Glutamatergic neuron (in vitro differentiated cells): Measurements from ENCODE around the gene GLB1L. TPM values are rescaled to one million over a fixed set of nuclear protein-coding genes. Genes with fewer than 3 reads are reported as not detected.

Experiments used
- DNase-seq: peaks from one replicate; pipeline ENCODE4 v3.0.0; 2022
- H3K27ac Mint-ChIP-seq: one replicate; pipeline ENCODE4 v1.8.0; 2020; ENCODE audit warnings: mild to moderate bottlenecking, mixed read lengths, inconsistent platforms; ENCODE audit not compliant: unreplicated experiment
- H3K27me3 Mint-ChIP-seq: one replicate; pipeline ENCODE4 v1.8.0; 2020; ENCODE audit warnings: mild to moderate bottlenecking, moderate library complexity, mixed read lengths, inconsistent platforms; ENCODE audit not compliant: unreplicated experiment
- H3K36me3 Mint-ChIP-seq: one replicate; pipeline ENCODE4 v1.8.0; 2020; ENCODE audit warnings: mild to moderate bottlenecking, mixed read lengths, inconsistent platforms; ENCODE audit not compliant: unreplicated experiment
- H3K4me1 Mint-ChIP-seq: one replicate; pipeline ENCODE4 v1.8.0; 2020; ENCODE audit warnings: mild to moderate bottlenecking, low read depth, mixed read lengths, inconsistent platforms; ENCODE audit not compliant: unreplicated experiment
- H3K4me3 Mint-ChIP-seq: one replicate; pipeline ENCODE4 v1.8.0; 2020; ENCODE audit warnings: mild to moderate bottlenecking, mixed read lengths, inconsistent platforms; ENCODE audit not compliant: unreplicated experiment
- H3K9me3 Mint-ChIP-seq: one replicate; pipeline ENCODE4 v1.8.0; 2020; ENCODE audit warnings: mild to moderate bottlenecking, moderate library complexity, mixed read lengths, inconsistent platforms; ENCODE audit not compliant: unreplicated experiment
- total RNA-seq: library from RNA; stranded (reverse); fragmentation: NEBNext Ultra II Directional; extraction: Animal tissue kit (Norgen Biotek cat#: 25700); gene quantifications from one replicate; pipeline ENCODE4 v1.2.1, GENCODE V29; 2021; ENCODE audit not compliant: unreplicated experiment
- TF ChIP-seq, protein P1 (sequence below): fragments of 200-600 bp; sonication (generic); IDR thresholded peaks from one replicate; pipeline ENCODE4 v1.5.0; 2021; ENCODE audit not compliant: partially characterized antibody, unreplicated experiment

The GLB1L gene
- total RNA-seq, 1 donor from 2014 or later = 6.2 TPM

DNA sequence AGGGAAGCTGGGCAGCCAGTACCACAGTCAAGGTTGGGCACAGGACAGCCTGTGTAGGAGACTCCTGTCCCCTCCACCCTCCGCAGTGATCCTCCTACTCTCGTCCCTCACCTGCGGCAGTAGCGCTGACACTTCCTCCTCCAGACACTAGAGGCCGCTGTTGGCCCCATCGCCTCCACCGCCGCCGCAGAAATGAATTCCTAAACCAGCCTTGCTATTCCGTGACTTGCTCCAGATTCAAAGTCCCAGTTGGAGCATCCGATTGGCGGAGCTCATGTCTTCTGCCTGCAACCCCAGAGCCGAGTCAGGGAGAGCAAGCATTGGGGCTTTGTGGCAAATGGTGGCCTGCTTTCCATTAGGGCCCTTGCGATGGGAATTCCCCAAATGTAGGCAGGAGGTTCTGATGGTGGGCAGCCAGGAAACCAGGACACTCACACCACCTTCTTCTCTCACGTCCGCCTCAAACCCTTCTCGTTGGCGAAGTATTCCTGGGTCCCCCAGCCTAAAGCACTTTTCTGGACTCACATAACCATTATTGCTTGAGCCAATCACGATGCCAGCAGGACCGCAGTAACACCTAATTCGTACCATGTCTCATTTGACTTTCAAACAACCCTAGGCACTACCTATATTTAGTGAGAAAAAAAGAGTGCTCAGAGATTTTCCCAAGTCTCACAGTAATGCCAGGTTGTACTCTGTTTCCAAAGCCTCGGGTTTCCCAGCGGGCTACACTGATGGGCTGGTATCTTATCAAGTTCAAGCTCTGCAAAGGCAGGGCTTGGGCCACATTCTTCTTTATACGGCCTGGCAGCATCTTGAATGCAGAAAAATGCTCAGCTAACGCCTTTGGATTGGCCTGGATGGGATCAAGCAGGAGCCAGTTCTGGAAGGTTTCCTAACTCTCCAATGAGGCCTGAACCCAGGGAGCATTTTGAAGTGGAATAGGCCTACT is 32.7 kb upstream of the GLB1L start:
- Mint-ChIP-seq H3K36me3 (no peaks in the 10 kb centered on the region), H3K4me3 (peak overlapping the region; percentile 84), H3K9me3 (peaks cover 18% of the 10 kb centered on the region), H3K27me3 (peaks cover 9% of the 10 kb centered on the region), H3K4me1 (peaks cover 38% of the 10 kb centered on the region), H3K27ac (peak overlapping the region; percentile 94)
- TF ChIP-seq, protein P1, sequence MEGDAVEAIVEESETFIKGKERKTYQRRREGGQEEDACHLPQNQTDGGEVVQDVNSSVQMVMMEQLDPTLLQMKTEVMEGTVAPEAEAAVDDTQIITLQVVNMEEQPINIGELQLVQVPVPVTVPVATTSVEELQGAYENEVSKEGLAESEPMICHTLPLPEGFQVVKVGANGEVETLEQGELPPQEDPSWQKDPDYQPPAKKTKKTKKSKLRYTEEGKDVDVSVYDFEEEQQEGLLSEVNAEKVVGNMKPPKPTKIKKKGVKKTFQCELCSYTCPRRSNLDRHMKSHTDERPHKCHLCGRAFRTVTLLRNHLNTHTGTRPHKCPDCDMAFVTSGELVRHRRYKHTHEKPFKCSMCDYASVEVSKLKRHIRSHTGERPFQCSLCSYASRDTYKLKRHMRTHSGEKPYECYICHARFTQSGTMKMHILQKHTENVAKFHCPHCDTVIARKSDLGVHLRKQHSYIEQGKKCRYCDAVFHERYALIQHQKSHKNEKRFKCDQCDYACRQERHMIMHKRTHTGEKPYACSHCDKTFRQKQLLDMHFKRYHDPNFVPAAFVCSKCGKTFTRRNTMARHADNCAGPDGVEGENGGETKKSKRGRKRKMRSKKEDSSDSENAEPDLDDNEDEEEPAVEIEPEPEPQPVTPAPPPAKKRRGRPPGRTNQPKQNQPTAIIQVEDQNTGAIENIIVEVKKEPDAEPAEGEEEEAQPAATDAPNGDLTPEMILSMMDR = peak; percentile 94
- peak; percentile 86 for DNase-seq

DNA sequence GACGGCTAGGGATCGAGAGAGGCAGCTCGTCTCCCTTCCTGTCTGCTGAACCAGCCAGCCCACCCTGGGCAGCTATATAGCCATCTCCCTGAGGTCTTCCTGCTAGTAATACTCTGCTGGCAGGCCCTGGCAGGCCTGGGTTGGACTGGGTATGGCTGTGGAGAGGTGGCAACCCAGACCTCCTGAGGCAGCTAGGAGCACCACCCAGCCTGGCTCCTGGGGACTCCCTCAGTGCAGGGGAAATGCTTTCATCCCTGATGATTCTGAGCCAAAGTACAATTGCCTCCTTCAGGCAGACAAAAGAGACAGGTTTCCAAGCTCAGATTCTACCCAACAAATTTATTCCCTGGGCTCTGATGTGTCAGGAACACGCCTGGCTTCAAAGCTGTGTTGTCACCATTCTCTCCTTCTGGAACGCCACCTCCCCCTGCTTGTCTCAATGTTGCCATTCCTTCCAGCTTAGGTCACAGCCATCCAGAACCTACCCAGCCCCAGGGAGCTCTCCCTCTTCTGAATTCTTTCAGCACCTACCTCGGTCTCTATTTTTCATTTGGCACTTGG is 29.2 kb upstream of the GLB1L start:
- no peaks in the 10 kb centered on the region for H3K36me3 Mint-ChIP-seq

DNA sequence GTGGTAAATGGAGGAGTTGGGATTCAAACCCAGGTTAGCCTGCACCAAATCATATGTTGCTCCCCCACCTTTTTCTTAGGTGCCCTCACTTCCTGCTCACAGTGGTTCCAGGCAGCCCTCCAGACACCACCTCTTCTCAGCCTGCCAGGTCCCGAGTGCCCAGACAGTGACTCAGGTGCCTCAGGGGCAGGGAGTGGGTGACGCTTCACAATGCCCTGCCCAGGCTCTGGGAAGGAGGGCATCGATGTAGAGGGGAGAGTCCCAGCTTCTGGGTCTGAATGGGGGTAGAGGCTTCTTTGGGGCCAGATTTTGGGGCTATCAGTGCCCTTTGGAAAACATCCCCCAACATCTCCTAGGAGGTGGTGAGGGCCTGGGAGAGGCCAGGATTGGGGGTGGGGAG is 28.7 kb upstream of the GLB1L start:
- TF ChIP-seq, protein P1 = no peak
- Mint-ChIP-seq H3K27ac (no peak overlapping the region), H3K4me1 (peaks cover 21% of the 10 kb centered on the region), H3K36me3 (no peaks in the 10 kb centered on the region), H3K4me3 (no peak overlapping the region), H3K27me3 (peaks cover 9% of the 10 kb centered on the region), H3K9me3 (peaks cover 16% of the 10 kb centered on the region)
- DNase-seq = no peak

More for the DNA sequence above, 29.2 kb upstream of the GLB1L start:
- Mint-ChIP-seq H3K4me1 (peaks cover 21% of the 10 kb centered on the region), H3K27me3 (peaks cover 9% of the 10 kb centered on the region), H3K27ac (peak overlapping the region; percentile 8), H3K4me3 (no peak overlapping the region), H3K9me3 (peaks cover 16% of the 10 kb centered on the region)
- DNase-seq = no peak
- TF ChIP-seq, protein P1 = no peak

DNA sequence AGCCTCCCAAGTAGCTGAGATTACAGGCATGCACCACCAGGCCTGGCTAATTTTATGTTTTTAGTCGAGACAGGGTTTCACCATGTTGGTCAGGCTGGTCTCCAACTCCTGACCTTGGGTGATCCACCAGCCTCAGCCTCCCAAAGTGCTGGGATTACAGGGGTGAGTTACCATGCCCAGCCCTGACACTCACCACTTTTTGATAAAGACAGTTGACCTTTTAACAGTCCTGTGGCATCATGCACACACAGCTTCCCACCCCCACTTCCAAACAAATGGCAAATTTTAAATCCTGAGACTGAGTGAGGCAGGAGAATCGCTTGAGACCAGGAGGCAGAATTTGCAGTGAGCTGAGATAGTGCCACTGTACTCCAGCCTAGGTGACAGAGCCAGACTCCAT is 27.8 kb upstream of the GLB1L start:
- peaks cover 9% of the 10 kb centered on the region for H3K27me3 Mint-ChIP-seq
- H3K36me3 Mint-ChIP-seq = no peaks in the 10 kb centered on the region
- peaks cover 12% of the 10 kb centered on the region for H3K4me1 Mint-ChIP-seq
- no peak overlapping the region for H3K27ac Mint-ChIP-seq
- peaks cover 11% of the 10 kb centered on the region for H3K9me3 Mint-ChIP-seq
- DNase-seq = no peak
- no peak overlapping the region for H3K4me3 Mint-ChIP-seq
- TF ChIP-seq, protein P1 = no peak

DNA sequence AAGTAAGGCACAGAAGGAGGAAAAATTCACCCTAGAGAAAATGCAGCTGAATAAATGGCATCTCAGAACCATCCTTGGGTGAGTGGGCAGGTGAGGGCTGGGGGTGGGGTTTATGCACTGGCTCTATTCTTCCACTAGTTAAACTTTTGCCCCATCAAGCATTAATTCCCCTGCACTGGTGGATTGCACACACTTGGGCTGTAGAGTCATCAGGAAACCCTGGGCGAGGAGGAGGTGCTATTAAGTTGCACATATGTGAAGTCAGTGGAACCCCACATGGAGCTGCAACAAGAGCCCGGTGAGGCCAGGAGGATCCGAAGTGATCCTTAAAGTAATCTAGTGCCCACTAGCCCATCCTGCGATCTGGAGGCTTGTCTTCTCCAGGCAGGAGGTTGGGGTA is 27.1 kb upstream of the GLB1L start:
- Mint-ChIP-seq H3K9me3 (peaks cover 10% of the 10 kb centered on the region), H3K4me3 (no peak overlapping the region)

More for the DNA sequence above, 27.1 kb upstream of the GLB1L start:
- Mint-ChIP-seq H3K4me1 (peaks cover 7% of the 10 kb centered on the region), H3K27ac (no peak overlapping the region), H3K36me3 (no peaks in the 10 kb centered on the region), H3K27me3 (peaks cover 9% of the 10 kb centered on the region)
- TF ChIP-seq, protein P1 = no peak
- DNase-seq = no peak
